GM18907 (cell line): ENCODE measurements around the gene PPP1R1A.

Experiments
- ATAC-seq: cut with Tn5 transposase; IDR thresholded peaks from one replicate; pipeline ENCODE4 v1.9.1; 2021; ENCODE audit warnings: mild to moderate bottlenecking, moderate library complexity; ENCODE audit not compliant: unreplicated experiment

PPP1R1A gene, protein sequence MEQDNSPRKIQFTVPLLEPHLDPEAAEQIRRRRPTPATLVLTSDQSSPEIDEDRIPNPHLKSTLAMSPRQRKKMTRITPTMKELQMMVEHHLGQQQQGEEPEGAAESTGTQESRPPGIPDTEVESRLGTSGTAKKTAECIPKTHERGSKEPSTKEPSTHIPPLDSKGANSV

DNA sequence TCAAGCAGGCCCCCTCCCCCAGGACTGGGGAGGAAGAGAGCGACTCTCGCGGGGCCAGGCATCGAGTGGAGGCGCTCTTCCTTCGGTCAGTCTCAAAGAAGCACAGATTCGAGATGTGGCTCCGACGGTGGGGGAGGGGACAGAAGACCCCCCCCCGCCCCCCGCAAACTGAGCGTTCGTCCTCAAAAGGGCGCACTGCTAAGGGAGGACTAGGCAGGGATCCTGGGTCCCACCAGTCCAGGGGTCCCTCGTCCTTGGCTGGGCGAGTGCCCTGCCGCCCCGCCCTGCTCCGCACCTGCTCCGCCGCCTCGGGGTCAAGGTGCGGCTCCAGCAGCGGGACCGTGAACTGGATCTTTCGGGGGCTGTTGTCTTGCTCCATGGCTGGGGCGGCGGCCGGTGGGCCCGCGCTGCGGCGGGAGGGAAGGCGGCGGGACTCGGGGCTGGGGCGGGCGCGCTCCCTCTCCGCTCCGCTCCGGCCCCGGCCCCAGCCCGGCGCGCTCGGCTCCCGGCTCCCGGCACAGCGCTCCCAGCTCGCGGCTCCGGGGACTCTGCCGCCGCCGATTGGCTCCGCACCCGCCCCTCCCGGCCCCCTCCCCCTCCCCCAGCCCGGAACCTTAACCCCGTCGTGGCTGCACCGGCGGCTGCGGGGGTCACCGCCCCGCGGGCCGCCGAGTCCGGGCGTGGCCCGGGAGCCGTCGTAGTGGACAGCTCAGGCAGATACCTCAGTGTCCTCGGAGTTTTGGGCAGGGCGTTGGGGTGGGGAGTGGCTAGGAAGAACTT, at the start of gene PPP1R1A:
Gene PPP1R1A (minus strand): TSS at position 550 of the 780 bp plus-strand sequence. CDS start 171 bp downstream, at position 379.
- no peak for ATAC-seq

DNA sequence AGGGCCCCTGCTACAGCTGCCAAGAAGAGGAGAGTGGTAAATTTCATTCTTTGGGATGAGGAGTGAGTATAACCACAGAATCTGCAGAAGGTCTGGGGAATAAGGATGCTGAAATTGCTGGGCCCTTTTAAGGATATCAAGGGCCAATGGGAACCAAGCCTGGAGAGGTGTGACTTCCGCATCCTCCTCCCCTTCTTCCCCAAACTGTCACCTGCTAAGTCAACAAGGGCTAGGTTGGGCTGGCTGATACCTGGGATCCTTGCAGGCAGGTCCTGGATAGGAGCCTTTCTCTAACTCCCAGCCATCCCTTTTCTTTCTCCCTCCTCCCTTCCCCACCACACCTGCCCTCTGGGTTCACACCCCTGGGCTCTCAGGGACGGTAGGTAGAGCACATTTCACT, 46.3 kb upstream of the PPP1R1A start, which contains the start of gene LACRT:
Gene LACRT (minus strand): TSS at position 101 of the 400 bp plus-strand sequence. CDS start 54 bp downstream, at position 47.
- no peak for ATAC-seq

DNA sequence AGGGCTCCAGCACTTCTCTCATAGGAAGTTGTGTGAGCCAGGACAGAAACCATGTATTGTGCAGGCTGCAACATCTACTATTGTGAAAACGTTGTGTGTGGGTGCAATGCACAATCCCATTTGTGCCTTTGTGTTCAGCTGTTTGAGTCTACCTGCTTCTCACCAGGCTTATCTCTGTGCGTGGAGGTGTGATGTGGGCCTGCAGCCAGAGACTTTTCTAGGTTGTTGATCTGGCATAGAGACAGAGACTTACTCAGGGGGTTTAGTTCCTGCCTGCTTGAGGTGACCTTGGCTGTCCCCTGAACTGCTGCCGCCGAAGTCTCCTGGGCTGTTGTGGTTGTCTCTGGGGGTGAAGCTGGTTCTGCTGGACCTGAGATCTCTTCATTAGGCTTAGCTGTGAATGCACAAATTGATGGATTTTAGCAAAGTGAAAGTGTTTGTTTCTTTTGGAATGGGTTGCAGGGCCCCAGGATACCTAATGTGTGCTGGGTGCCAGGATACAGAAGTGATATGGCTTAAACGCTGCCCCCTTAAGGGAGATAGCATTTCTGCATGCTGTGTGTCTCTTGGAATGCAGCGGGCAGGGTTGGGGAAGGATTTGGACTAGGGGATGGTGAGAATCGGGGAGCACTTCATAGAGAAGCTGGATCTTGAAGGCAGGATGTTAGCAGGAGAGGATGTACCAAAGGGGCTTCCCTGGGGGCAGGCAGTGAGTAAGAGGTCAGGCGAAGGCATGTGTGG, 43.7 kb upstream of the PPP1R1A start:
- no peak for ATAC-seq

DNA sequence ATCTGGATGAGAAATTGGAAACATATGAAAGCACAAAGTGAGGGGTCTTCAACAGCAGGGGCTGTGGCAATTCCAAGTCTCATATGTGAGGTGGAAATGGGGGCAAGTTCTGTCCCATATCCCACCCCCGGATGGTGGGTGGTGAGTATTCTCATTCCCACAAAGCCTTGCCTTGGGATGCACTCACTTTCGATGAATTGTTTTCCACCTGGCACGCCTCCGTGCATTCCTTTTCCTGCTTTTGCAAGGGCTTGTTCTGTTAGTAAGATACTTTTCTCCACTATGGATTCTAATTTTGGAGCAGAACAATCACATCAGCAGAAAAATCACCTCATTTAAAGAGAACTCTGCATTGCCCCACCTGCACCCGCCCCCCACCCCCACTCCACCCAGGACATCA, 43.1 kb upstream of the PPP1R1A start:
- ATAC-seq, result no peak

DNA sequence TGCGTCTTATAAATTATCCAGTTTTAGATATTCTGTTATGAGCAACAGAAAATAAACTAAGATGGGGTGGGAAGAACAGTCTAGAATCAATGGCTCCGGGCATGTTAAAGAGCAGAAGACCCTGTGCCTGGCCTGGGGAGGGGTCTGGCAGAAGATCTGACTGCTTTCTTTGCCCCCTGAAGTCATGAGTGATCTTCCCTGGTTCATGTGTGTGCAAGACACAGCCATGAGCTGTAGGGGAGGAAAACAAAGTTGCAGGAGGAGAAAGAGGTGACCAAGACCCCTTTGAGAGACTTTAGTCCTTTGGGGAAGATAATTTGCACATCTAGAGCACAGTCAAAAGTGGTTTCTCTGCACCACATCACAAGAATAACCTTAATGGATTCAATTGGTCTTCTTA, 41.5 kb upstream of the PPP1R1A start:
- ATAC-seq, result no peak

DNA sequence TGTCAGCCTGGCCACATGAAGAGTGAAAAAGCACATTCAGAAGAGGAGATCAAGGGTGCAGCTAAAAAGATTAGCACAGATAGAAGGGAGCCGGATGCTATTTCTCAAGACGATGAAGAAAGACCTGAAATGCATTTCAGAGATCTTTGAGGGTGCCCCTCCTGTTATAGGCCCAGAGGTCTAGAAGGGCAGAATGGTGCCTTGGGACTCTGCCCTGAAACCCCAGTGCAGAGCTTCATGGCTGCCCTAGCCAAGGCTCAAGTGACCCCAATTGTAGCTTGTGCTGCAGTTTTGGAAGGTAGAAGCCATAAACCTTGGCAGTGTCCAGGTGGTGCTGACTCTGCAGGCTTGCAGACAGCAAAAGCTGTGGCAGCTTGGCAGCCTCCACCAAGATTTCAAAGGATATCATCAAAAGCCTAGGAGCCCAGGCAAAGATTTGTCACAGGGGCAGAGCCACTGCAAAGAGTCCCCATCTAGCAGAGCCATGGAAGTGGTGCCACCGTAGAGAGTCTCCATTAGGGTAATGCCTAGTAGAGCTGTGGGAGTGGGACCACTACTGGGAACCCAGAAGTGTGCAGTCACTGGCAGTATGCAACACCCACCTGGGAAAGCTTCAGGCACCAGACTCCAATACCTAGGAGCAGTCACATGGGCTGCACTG, 39.9 kb upstream of the PPP1R1A start:
- ATAC-seq, result no peak

DNA sequence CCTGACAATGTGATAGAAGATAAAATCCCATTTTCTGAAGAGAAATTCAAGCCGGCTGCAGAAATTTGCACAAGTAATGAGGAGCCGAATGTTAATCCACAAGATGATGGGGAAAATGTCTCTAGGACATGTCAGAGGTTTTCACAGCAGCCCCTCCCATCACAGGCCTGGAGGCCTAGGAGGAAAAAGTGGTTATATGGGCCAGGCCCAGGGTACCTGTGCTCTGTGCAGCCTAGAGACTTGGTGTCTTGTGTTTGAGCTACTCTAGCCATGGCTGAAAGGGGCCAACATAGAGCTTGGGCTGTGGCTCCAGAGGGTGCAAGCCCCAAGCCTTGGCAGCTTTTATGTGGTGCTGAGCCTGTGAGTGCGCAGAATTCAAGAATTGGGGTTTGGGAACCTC, 38.8 kb upstream of the PPP1R1A start:
- no peak for ATAC-seq

DNA sequence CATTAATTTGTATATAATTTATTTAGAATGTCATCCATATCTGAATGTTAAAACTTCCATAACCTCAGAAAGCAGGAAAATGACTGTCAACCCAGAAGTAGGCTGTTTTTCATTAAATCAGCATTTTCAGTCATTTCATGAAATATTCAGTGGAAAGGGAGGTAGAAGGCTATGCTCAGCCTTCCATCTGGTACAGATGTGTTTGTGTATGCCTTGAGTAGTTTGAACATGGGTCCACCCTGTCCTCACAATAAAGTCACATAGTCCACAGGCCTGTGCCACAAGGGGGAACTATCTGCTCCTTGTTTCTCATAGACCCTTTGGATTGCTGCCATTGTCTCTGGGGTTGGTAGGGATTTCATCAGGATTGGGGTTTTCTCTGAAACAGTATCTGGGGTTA, 37.1 kb upstream of the PPP1R1A start:
- no peak for ATAC-seq

DNA sequence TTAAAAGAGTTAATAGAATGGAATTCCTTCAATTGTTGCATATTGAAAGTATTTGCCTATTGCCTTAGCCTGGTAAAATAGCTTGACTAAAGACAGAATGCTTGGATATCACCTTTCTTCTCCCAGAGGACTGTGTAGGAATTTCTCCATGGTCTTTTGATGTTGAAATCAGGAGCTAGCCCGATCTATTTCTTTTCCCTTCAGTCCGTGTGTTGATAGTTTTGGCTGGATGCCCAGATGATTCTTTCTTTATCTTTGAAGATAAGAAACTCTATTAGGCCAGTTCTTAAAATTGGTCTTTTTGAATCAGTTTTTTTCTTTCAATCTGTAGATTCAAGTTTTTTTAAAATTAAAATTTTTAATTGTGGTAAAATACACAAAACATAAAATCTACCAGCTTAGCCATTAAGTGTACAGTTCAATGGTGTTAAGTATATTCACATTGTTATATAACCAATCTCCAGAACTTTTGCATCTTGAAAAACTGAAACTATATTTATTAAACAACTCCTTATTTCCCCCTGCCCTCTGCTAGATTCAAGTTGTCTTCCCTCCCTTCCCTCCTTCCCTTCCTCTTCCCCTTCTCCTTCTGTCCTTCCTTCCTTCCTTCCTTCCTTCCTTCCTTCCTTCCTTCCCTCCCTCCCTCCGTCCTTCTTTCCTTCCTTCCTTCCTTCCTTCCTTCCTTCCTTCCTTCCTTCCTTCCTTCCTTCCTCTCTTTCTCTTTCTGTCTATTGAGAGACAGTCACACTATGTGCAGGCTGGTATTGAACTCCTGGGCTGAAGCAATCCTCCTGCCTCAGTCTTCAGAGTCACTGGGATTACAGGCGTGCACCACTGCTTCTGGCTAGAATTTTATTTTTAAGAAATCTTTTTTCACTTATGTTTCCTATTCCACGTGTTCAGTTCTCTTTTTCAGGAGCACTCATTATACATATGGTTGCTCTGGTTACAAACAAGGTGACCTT, 36.1 kb upstream of the PPP1R1A start:
- ATAC-seq, result no peak

DNA sequence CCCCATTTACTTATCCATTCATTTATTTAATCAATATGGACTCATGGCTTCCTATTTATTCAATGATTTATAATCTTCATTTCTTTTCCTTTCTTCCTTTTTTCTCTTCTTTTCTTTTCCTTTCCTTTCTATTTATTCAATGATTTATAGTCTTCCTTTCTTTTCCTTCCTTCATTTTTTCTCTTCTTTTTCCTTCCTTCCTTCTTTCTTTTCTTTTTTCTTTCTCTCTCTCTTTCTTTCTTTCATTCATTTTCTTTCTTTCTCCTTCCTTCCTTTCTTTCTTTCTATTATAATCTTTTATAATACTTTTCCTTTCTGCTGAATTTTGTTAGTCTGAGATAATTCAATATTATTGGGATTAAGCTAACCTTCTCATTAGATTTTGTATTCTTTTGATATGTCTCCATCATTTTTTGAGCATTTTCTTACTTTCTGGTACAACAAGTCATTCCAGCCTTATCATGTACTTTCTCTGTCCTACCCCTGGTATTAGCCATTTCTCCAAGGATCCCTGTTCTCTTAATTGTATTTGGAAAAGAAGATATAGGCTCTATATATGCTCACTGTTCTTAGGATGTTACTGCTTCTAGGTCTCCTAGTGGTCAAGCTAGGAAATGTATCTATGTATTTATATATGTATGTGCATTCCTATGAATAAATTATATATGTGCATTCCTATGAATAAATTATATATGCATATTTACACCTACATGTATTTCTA, 34.2 kb upstream of the PPP1R1A start:
- no peak for ATAC-seq

DNA sequence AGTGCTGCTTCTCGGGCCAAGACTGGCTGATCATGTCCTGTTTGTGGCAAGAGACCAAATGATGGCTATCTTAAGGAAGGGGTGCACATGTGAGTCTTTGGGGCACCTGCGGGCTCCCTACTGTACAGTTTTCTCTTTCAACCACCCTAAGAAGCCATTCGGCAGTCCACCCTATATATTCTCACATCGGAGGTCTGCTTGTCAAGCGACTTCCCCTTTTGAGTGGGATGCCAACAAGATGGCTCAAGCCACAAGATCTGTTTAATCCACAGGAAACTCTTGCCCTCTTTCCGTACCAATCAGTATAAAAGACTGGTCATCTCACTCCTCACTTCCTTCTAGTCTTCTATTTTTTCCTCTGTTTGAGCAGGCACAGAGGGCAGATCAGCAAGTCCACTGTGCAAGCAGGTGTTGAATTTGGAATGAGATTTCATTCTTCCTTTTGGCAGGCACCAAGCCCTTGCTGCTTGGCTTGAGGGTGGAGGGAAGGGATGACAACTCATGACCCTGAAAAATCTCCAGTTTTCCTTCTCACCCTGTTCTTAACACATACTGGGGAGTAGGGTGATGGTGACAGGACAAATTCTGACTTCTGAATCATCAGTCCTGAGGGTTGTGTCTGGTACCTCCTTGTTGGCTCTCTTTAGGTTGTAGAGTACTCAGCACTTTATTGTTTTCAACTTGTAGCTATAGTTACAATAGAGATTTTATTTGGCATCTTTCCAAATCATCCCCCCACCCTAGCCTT, 28.6 kb upstream of the PPP1R1A start:
- ATAC-seq, result no peak

DNA sequence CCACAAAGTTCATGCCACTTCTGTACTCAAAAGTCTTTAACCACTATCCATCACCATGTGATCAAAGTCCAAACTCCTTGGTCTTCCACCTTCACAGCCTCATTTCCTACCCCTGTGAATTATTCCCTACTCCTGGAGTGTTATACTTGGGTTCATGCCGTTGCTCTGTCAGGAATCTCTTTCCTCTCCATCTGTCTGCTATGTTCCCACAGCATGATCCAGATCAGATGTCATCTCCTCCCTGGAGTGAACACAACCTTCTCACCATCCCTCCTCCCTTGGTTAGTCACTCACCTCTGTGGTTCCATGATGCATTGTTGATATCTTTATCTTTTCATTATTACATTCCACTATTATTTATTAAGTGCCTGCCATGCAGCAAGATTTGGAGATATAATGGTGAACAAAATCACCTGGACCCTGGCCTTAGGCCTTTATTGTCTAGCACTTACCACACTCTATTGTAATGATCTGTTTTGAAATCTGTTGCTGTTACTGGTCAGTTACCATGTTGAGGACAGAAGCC, 23.8 kb upstream of the PPP1R1A start:
- no peak for ATAC-seq

DNA sequence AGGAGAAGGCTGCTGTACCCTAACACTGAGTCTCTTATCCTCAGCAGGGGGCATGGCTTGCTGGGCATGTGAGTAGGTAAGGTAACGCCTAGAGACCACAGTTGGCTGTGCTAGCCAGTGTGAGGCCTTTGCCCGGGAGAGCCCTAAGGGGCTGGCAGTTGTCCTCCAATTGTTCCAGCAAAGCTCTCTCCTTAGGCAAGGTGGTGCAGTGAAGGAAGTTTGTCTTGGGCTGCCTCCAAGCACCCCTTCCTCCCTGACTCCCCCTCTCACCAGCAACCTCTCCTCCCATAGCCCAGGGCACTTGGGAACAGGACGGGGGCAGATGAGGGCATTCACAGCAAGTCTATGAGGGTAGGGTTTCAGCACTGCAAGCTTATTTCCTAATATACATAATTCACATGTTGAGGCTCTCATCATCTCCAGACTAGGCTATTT, 23.3 kb upstream of the PPP1R1A start:
- ATAC-seq, result no peak

DNA sequence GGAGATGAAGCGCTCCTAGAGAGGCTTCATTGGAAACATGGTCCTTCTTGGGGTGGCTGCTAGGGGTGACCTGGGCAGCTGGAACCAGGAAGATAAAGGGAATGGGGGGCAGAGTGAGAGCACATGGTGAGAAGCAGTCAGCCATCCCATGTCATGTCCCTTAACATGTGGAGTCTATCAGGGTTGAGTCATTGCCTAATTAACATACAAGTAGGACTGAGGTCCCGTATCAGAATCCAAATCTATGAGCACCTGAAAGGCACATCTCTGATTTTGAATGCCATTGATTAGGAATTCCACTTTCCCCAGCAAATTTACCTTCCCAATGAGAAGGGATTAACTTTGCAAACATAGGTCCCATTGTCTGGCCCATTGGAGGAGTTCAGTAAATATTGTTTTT, 20.3 kb upstream of the PPP1R1A start:
- ATAC-seq, result no peak

DNA sequence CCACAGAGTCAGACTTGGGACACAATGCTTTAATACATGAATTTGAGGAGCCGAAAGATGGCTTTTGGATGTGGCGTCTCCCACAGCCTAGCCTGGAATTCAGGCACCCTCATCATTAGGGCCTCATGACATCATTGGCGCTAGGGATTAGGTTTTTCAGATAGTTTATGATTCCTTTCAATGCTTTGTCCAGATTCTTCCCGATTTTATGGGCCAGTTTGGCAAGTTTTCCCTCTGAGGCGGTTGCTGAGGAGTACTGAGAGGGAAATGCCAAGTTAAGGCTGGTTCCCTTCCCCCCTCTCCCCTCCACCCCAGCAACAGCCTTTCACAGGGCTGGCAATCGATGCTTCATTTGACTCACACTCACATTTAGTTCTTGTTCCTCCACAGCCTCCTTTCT, 19.7 kb upstream of the PPP1R1A start:
- ATAC-seq, result no peak

DNA sequence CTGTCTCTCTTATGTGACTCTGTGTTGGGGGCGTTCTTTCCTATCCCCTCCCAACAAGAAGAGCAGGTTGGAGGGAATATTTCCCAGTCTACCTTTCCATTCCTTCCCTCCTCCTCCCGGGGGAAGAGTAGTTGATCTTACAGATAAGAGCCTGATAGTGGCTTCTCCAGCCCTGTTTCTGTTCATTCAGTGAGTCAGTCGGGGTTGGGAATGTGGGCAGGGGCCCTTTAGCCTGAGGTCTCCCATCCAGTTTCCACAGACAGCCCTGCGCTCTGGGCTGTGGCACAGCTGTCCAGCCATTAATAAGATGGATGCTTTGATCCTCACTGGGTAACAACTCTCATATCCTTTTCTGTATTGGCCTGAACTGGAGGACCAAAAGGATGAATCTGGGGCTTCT, 18.1 kb upstream of the PPP1R1A start:
- ATAC-seq, result no peak

DNA sequence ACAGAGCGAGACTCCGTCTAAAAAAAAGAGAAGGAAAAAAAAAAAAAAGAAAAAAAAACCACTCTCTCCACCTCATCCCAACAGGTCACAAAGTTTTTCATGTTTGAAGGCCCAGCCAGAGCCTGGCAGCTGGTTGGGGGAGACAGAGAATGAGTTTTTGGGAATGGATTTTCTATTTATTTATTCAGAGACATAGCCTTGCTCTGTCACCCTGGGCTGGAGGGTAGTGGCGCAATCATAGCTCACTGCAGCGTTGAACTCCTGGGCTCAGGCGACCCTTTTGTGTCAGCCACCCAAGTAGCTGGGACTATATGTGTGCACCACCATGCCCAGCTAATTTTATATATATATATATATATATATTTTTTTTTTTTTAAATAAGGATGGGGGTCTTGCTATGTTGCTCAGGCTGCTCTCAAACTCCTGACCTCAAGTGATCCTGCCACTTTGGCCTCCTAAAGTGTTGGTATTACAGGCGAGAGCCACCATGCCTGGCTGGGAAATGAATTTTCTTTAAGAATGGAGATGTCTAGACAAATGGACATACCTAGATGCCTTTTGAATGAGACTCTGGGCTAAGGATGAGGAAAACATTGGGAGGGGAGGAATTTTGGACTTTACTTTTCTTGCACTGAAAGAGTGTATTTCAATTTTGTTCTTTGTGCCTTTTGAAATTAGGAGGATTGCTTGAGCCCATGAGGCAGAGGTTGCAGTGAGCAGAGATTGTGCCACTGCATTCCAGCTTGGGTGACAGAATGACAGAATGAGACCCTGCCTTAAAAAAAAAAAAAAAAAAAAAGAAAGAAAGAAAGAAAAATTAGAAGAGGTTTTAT, 16.9 kb upstream of the PPP1R1A start:
- no peak for ATAC-seq

DNA sequence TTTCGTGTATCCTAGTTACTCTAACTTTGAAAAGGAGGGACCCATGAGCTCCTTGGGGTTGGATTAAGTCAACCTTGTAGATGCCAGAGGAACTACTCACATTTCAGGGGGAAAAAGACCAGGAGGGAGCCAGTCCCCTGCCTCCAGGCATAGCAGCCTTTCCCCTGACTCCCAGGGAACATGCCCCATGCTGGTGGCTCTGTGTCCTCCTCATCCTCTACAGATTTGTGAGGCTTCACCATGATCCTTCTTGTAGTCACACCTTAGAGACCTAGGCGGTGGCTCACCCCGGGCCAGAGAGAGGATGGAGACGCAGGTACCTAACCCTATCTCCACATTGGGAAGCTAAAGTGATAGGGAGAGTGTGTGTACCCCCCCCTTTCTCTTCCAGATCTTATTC, 16.0 kb upstream of the PPP1R1A start:
- ATAC-seq, result no peak
